Esophagus muscularis mucosa (tissue), 3 donors: Measurements from ENCODE around the gene AFF3.

Experiments used
- POLR2A ChIP-seq: fragments of 450-650 bp; IDR thresholded peaks from one replicate; pipeline ENCODE4 v1.6.1; 2017; ENCODE audit warnings: antibody characterized with exemption, moderate library complexity, mild to moderate bottlenecking, low read depth
- POLR2AphosphoS5 ChIP-seq, 2 donors: sonication (generic); formaldehyde crosslinking; IDR thresholded peaks; one replicate each; pipeline ENCODE4 v1.6.1; 2017; ENCODE audit warnings: antibody characterized with exemption in 2 of 2
- TF ChIP-seq, protein P1 (sequence below), 3 experiments: fragments of 200-600 bp in 2 of 3; fragments of 450-650 bp in 1 of 3; sonication (generic) in 2 of 3; IDR thresholded peaks; one replicate each; pipeline ENCODE4 v1.5.1; 2017 to 2019; ENCODE audit warnings: antibody characterized with exemption in 3 of 3, mild to moderate bottlenecking in 2 of 3, moderate library complexity in 1 of 3

DNA sequence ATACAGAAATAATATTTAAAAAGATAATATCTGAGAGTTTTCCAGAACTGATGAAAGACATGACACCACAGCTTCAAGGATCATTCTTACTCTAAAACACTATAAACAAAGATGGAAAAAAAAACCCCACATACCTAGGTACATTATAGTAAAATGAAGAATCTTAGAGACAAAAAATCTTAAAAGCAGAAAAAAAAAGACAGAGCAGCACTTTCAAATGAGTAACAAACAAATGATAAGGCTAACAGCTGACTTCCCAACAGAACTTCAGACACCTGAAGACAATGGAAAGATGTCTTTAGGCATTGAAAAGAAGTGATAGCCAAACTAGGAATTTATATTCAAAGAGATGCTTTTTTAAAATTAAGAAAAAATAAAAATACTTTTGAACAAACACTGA, 21.2 kb upstream of the AFF3 start:
- TF ChIP-seq POLR2AphosphoS5 (IDR thresholded peaks at IDR 0.05) (no peak), POLR2A (no peak)
- TF ChIP-seq, protein P1, sequence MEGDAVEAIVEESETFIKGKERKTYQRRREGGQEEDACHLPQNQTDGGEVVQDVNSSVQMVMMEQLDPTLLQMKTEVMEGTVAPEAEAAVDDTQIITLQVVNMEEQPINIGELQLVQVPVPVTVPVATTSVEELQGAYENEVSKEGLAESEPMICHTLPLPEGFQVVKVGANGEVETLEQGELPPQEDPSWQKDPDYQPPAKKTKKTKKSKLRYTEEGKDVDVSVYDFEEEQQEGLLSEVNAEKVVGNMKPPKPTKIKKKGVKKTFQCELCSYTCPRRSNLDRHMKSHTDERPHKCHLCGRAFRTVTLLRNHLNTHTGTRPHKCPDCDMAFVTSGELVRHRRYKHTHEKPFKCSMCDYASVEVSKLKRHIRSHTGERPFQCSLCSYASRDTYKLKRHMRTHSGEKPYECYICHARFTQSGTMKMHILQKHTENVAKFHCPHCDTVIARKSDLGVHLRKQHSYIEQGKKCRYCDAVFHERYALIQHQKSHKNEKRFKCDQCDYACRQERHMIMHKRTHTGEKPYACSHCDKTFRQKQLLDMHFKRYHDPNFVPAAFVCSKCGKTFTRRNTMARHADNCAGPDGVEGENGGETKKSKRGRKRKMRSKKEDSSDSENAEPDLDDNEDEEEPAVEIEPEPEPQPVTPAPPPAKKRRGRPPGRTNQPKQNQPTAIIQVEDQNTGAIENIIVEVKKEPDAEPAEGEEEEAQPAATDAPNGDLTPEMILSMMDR (IDR thresholded peaks at IDR 0.05) = no peak
